ENCODE data around the gene ANKDD1B.

ANKDD1B gene

DNA sequence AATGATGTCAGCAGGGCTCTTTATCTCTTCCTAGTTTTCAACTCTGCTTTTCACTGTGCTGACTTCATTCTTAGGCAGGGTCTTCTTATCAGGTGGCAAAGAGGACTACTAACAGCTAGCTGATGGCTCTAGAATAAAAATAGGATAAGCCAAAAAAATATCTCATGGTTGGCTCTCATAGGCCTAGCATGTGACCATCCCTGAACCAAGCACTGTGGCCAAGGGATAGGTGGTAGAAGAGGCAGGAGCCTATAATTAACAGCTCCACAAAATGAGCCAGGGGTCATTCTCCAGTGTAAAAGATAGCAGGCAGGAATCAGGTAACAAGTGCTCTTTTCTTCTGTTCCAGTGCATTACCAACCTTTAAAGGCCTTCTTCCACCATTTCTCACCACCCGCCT lies 21.1 kb downstream of the ANKDD1B start:
- H3K4me3 ChIP-seq (ENCODE audit: low read depth, low read length), result no peak overlapping the region
- no peak for TF ChIP-seq MYC (IDR thresholded peaks at IDR 0.05; ENCODE audit: low read depth, low read length)

DNA sequence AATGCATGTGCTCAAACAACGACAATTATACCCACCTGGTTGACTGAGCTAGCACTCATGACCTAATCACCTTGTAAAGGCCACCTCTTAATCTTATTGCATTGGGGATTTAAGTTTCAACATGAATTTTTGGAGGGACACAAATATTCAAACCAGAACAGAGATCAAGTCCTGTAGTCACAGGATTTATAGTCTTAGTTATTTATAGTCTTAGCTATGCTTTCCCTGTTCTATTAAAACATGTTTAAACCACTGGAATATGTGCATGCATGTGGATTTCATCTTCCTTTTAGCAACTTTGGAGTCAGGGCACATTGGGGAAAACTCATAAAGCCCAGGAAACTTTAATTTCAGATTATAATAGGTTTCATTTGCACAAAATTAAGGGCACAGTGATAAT lies 26.7 kb downstream of the ANKDD1B start:
- no peak for TF ChIP-seq POLR2A (IDR thresholded peaks at IDR 0.05; ENCODE audit: extremely low read depth, insufficient read length)
- TF ChIP-seq, protein P1, sequence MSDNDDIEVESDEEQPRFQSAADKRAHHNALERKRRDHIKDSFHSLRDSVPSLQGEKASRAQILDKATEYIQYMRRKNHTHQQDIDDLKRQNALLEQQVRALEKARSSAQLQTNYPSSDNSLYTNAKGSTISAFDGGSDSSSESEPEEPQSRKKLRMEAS (IDR thresholded peaks at IDR 0.05; ENCODE audit: low read depth, low read length), result no peak
- no peak for TF ChIP-seq MYC (IDR thresholded peaks at IDR 0.05; ENCODE audit: low read depth, low read length)
- TF ChIP-seq, protein P2, sequence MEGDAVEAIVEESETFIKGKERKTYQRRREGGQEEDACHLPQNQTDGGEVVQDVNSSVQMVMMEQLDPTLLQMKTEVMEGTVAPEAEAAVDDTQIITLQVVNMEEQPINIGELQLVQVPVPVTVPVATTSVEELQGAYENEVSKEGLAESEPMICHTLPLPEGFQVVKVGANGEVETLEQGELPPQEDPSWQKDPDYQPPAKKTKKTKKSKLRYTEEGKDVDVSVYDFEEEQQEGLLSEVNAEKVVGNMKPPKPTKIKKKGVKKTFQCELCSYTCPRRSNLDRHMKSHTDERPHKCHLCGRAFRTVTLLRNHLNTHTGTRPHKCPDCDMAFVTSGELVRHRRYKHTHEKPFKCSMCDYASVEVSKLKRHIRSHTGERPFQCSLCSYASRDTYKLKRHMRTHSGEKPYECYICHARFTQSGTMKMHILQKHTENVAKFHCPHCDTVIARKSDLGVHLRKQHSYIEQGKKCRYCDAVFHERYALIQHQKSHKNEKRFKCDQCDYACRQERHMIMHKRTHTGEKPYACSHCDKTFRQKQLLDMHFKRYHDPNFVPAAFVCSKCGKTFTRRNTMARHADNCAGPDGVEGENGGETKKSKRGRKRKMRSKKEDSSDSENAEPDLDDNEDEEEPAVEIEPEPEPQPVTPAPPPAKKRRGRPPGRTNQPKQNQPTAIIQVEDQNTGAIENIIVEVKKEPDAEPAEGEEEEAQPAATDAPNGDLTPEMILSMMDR (IDR thresholded peaks at IDR 0.05; ENCODE audit: low read depth, low read length), result no peak
- no peak for DNase-seq (ENCODE audit: low read depth)
- H3K4me3 ChIP-seq (ENCODE audit: low read depth, low read length), result no peak overlapping the region

More for the DNA sequence above, 21.1 kb downstream of the ANKDD1B start:
- DNase-seq (ENCODE audit: low read depth), result no peak

DNA sequence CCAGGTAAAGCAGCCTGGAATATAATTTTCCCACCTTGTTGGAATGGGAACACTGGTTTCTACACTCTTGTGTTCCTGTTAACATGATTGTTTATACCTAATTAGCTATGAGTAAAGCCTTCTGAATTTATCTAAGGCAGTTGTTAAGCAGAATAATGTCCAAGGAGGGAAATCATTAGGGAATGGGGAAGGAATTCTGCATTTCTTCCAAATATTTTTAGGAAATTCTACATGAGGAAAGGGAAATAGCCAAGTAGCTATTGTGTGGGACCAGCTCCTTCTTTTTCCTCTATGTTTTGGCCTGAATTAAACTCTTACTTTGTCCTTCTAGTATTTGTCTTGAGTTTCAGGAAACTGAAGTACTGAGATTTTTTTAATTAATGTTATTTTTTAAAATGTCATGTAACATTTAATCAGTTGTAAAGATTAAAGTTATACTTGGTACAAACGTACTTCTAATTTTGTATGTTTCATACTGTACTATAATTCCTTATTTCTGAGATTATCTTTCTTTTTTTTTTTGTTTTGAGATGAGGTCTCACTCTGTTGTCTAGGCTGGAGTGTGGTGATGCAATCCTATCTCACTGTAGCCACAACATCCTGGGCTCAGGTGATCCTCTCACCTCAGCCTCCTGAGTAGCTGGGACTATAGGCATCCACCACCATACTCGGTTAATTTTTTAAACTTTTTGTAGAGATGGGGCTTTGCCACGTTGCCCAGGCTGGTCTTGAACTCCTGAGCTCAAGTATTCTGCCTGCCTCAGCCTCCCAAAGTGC lies 28.5 kb downstream of the ANKDD1B start:
- DNase-seq (ENCODE audit: low read depth), result no peak
- no peak overlapping the region for H3K4me3 ChIP-seq (ENCODE audit: low read depth, low read length)
- TF ChIP-seq, protein P2 (IDR thresholded peaks at IDR 0.05; ENCODE audit: low read depth, low read length), result no peak

DNA sequence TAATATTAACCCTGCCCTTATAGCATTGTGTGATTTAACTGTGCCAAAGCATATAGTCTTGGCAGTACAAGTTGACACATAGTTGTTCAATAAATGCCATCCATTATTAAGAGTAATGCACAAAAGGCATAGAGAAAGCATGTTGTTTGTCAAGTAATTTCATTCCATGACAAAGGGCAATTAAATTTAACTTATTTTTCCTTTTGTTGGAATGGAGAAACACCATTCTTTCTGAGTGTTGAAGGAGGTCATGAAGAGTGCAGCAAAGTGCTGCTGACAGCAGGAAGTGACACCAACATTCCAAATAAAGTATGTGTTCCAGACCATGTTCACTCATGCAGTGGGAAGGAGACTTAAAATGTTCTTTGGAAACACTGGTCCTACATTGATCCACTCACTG lies 29.1 kb downstream of the ANKDD1B start:
- DNase-seq (ENCODE audit: low read depth), result no peak
- TF ChIP-seq MYC (IDR thresholded peaks at IDR 0.05; ENCODE audit: low read depth, low read length) (no peak), POLR2A (IDR thresholded peaks at IDR 0.05; ENCODE audit: extremely low read depth, insufficient read length) (no peak)
- TF ChIP-seq, protein P1 (IDR thresholded peaks at IDR 0.05; ENCODE audit: low read depth, low read length), result no peak
- TF ChIP-seq, protein P2 (IDR thresholded peaks at IDR 0.05; ENCODE audit: low read depth, low read length), result no peak
- H3K4me3 ChIP-seq (ENCODE audit: low read depth, low read length), result no peak overlapping the region

DNA sequence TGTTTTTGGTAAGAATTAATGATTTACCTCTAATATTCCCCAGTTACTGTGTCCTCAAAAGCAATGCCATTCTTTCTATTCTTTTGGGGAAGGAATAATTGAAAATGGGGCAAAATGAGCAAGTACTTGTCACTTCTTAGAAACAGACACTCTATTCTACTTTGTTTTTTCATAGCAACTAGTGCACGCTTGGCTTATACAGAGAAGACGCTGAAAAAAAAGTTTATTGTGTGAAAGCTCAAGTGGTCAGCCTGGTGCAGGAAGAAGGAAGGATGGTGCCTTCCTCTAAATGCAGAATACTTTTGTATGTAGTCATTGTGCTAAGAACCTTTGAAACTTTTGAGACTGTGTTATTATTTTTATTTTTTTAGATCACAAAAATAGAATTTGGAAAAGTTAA lies 29.6 kb downstream of the ANKDD1B start:
- no peak for DNase-seq (ENCODE audit: low read depth)
- TF ChIP-seq, protein P2 (IDR thresholded peaks at IDR 0.05; ENCODE audit: low read depth, low read length), result no peak
- TF ChIP-seq POLR2A (IDR thresholded peaks at IDR 0.05; ENCODE audit: extremely low read depth, insufficient read length) (no peak), MYC (IDR thresholded peaks at IDR 0.05; ENCODE audit: low read depth, low read length) (no peak)
- TF ChIP-seq, protein P1 (IDR thresholded peaks at IDR 0.05; ENCODE audit: low read depth, low read length), result no peak
- no peak overlapping the region for H3K4me3 ChIP-seq (ENCODE audit: low read depth, low read length)

DNA sequence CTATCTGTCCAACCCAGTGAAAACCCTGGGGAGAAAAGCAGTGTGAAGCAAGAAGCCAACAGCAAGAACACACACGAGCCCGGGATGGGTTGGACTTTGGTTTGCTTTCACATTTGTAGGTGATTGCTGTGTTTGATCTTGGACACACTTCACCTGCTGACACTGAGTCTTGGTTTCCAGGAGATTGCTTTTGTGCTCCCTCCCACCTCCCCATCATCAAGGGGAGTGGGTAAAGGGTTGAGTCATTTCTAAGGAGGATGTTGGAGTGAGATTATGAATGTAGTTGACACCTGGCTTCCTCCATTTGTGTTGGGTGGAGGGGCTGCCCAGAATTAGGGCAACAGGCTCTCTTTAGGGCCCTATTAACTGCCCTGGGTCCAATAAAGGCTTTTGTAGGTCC lies 37.5 kb downstream of the ANKDD1B start:
- no peak overlapping the region for H3K4me3 ChIP-seq (ENCODE audit: low read depth, low read length)
- DNase-seq (ENCODE audit: low read depth), result no peak

More for the DNA sequence above, 37.5 kb downstream of the ANKDD1B start:
- no peak for TF ChIP-seq MYC (IDR thresholded peaks at IDR 0.05; ENCODE audit: low read depth, low read length)
- TF ChIP-seq, protein P1 (IDR thresholded peaks at IDR 0.05; ENCODE audit: low read depth, low read length), result no peak
- no peak for TF ChIP-seq POLR2A (IDR thresholded peaks at IDR 0.05; ENCODE audit: extremely low read depth, insufficient read length)
- TF ChIP-seq, protein P2 (IDR thresholded peaks at IDR 0.05; ENCODE audit: low read depth, low read length), result no peak

Measured in NB4 (cell line).